ENCODE results near the gene ANAPC7.
"Not testable (repeated sequence)": the region's sequence is repeated elsewhere in the genome, so short reads cannot be mapped to it uniquely, and the experiment has no call there.

Gene ANAPC7

GRCh38 chr12:110373425-110373824 lies 30.1 kb downstream of the ANAPC7 start:
- no peak for DNase-seq

- no peak for DNase-seq
Observed at GRCh38 chr12:110373025-110373424, 30.5 kb downstream of the ANAPC7 start.

DNA sequence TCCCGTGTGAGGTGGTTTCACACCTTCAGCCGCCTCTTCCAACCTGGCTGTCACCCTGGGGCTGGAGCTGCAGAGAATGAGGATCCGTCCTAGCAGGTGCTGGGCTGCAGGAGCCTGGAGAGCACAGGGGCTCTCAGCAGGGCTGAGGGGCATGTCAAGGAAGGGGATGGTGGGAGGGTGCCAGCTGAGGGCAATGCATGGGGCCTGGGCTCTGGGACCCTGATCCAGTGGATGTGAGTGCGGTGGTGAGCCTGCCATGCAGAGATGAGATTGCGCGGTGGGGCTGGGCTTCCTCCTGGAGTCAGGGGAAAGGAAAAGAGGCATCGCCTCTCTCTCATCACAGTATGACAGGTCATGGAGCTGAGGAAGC lies 31.5 kb downstream of the ANAPC7 start:
- DNase-seq = no peak

DNA sequence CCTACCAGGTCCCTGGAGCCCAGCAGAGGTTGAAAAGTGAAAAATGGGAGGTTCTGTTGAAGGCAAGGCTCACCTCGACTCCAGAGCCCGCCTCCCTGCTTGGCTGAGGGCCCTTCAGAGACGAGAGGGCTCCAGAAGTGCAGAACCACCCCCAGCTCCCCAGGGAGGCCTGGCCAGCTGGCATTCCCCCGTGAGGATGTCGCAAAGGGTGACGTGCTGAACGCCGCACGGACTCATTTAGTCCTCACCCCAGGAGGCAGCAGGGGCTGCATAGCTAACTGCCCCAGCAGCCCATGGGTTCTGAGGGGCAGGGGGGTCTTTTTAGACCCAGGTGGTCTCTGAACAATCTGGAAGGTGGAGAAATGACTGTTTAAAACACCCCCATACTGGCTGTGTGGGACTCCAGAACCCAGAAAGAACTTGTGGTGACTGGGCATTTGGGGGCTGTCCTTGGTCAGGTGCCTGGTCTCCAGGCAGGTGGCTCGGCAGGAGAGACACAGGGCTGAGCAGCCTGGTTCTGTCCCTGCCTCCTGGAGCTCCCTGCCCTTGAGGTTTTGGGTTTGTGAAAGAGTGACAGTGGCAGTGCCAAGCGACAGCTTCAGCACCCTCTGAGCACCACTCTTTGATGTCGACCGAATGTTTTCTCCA lies 32.0 kb downstream of the ANAPC7 start:
- no peak for DNase-seq

DNA sequence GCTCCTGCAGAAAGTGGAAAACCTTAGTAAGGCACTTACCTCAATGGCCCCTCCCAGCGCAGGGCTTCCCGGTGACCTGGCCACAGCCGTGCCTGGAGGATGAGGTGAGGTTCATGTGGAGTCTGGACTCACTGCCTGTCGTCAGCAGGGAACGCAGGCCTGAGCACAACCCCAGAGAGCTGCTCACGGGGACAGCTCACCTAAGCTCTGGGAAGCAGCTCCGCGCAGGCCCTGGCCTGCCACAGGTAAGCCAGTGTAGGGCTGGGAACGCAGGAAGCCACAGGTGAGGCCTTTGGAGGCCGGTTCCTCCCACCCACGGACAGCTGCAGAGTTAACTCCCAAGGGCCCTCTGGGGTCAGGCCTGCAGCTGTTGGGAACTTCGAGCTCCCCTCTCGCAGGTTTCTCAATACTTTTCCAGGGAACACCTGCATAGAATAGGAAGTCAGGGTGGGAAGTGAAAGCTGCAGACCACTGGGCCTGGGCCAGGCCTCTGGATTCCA lies 32.7 kb downstream of the ANAPC7 start:
- no peak for DNase-seq

DNA sequence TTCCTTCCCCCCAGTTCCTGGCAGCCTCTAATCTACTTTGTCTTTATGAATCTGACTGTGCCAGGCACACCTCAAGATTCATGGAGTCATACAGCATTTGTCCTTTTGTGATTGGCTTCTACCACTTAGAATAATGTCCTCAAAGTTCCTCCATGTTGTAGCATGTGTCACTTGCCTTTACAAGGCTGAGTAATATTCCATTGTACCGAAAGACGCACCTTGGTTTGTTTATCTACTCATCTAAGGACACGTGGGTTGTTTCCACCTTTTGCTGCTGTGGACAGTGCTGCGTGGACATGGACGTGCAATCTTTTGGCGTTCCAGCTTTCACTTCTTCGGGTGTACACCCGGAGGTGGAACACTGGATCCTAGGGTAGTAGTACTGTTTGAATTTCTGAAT lies 33.5 kb downstream of the ANAPC7 start:
- DNase-seq = no peak

GRCh38 chr12:110367181-110367864 lies 36.2 kb downstream of the ANAPC7 start:
- no peak for DNase-seq

DNA sequence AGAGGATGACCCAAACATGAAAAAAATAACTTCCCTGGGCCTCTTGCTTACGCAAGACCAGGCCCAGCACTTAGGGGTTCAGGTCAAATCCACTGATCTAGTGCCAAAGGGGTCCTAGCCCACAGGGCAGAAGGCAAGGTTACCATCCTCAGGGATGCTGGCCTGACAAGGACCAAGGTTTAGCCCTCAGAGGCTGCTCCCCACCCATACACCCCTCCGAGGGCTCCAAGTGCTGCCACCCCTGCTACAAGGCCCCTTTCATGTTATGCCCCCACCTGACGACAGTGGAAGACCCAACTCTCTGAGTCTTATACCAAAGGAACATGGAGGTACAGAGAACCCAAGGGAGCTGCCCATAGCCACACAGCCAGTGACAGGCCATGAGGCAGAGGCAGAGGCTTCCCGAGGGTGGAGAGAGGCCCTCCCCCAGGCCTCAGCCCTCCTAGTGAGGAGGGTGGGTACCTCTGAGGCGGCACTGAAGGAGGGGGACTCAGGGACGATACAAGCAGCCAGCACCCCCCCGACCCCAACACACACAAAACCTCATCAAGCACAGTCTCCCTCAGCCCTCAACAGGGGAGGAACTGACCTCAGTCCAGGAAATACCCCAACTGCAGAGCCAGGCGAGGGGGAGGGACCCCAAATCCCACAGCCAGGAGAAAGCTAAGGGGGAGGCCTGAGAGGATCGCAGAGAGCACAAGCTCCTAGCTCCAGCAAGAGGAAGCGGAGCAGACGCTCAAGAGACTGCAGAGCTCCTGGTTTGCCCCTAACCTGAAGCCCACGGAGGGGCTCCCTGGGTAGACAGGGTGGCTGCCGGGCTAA lies 37.0 kb downstream of the ANAPC7 start:
- DNase-seq = no peak

GRCh38 chr12:110365489-110366320 lies 37.8 kb downstream of the ANAPC7 start:
- no peak for DNase-seq

DNA sequence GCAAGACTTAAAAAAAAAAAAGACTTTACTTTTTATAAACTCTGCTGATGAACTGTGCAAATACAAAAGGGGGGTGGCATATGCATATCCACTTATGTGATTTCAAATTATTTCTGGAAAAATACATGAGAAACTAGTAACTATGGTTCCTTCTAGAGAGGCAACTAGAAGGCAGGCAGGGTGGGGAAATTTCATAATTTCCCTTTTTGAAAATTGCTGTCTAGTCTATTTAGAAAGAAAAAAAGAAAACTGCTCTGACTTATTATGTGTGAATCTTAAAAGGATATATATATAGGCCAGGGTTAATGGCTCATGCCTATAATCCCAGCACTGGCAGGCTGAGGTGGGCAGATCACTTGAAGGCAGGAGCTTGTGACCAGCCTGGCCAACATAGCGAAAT lies 42.3 kb downstream of the ANAPC7 start:
- DNase-seq = no peak

DNA sequence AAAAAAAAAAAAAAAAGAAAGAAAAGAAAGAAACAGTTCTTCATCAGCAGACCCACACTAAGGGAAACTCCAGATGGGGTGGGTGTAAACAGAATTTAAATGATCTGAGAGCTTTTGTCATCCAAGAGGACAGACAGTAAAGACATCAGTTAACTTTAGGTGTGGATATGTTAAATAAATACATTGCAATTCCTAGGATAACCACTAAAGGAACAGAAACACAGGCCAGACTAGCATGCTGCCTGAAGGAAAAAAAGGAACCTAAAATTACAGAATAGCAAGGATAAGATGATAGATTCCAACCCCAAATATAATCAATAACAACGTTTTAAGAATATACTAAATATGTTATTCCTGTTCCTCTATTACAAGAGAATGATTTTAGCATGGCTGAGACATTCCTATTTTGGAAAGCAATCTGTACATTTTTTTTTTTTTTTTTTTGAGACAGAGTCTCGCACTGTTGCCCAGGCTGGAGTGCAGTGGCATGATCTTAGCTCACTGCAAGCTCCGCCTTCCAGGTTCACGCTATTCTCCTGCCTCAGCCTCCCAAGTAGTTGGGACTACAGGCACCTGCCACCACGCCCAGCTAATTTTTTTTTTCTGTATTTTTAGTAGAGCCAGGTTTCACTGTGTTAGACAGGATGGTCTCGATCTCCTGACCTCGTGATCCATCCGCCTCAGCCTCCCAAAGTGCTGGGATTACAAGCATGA lies 45.0 kb downstream of the ANAPC7 start:
- not testable (repeated sequence) for DNase-seq

- peak; percentile 12 to 13 for DNase-seq
Observed at GRCh38 chr12:110355073-110355472, 48.4 kb downstream of the ANAPC7 start.

GRCh38 chr12:110354172-110354780 lies 49.2 kb downstream of the ANAPC7 start:
- DNase-seq = no peak

GRCh38 chr12:110353211-110353965 lies 50.1 kb downstream of the ANAPC7 start:
- DNase-seq = no peak

DNA sequence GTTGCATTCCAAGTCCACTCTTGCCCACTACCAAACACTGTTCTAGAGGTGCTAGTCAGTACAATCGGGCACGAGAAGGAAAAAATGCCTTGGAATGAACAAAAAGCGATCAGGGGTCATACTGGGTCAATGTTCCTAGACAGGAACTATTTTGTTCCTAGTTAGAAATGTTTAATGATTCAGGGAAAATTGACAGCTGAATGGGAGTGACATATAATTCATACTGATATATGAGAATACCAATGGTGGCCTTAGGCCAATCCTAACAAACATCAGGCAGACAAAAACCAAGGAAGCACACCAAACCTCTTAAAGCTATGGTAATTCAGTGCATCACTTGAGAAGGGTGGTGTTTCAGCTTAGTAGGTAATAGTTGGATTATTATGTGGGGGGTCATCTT lies 51.1 kb downstream of the ANAPC7 start:
- no peak for DNase-seq

DNA sequence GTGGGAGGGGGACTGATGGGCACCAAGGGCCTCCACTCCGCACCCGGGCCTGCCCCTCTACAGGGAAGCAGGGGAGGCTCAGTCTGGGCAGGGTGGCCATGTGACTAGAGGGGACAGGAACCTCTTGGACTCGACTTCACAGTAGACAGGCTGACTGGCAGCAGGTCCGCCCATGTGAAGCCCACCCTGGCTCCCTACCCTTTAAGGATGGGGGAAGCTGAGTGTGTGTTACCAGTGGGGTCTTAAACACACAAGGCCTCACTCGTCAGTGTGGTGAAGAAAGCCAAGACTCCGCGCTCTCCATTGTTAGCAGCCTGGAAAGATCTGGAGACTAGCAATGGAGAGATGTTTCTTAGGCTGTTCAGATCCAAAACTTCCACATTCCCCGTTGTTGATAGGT lies 52.4 kb downstream of the ANAPC7 start:
- DNase-seq = no peak

DNA sequence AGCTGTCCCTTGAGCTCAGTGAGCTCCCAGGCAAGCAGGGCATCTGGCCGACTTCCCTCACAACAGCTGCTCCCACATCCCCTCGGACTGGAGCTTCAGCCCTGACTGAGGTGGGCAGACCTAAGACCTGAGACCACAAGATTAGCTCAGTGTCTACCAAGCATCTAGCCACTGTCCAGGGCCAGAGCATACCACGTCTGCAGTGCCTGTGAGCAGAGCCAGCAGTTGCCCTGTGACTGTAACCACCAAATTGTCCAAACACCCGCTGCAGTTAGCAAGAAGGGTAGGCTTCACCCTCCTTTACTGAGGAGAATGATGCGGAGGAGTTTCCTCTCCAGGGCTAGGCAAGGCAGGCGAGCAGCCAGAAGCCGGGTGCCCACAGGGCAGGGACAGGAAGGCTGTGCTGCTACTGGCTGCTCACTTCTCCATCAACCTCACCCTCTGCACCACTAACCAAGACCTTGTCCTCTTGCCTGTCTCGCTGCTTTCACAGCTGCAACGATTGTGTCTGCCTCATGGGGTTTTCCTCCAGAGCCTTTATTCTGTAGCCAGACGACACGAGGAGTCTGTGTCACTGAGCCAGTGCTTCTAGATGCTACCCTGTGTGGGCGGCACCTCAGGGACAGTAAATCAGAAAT lies 53.9 kb downstream of the ANAPC7 start:
- peak; percentile 47 to 52 for DNase-seq

GRCh38 chr12:110349096-110349495 lies 54.4 kb downstream of the ANAPC7 start:
- no peak for DNase-seq

GRCh38 chr12:110348431-110349059 lies 55.0 kb downstream of the ANAPC7 start:
- DNase-seq = no peak

DNA sequence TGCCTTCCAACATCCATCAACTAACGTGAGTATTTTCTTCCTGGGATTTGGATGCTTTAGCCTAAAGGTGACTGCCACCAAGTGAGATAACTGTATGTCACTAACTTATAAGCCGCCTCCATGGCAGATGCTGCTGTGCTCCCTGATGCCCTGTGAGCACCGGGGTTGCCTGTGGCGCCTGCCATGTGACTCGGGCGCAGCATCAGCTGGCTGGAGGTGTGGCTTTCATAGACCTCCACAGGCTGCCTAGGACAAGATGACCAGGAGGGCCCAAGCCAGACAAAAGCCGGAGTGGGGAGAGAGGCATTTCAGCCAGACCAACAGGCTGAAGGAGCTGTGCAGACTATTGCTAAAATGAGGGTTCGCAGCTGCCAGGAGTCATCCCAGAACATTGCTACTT lies 55.7 kb downstream of the ANAPC7 start:
- no peak for DNase-seq

Measured in activated CD4-positive, alpha-beta T cell treated with anti-CD3 and anti-CD28 coated beads, Interleukin-2, amount 50 U/mL, for 4 hours (primary cell).